Measurements from ENCODE around the gene PHLDA2.
"Not testable (repeated sequence)": the region's sequence is repeated elsewhere in the genome, so short reads cannot be mapped to it uniquely, and the experiment has no call there.

Gene PHLDA2

DNA sequence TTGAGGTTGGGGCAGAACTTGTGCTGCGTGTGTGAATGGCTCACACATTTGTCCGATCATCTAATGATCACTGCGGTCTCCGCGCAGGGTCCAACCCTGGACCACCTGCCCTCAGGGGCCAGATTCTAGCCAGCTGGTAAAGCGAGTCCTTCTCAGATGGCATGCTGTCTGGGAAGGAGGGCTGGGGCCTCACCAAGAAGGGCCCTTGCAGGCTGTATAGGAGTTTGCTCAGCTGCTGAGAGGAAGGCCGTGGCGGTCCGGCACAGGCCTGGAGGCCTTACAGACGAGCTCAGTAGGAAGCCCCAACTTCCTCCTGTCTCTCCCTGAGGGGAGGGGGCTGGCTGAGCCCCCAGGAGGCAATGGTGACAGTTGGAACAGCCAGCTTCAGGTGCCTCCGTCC, 13.7 kb downstream of the PHLDA2 start:
- no peak for DNase-seq (ENCODE audit: low read depth in 3 of 3, low spot score in 1 of 3)

DNA sequence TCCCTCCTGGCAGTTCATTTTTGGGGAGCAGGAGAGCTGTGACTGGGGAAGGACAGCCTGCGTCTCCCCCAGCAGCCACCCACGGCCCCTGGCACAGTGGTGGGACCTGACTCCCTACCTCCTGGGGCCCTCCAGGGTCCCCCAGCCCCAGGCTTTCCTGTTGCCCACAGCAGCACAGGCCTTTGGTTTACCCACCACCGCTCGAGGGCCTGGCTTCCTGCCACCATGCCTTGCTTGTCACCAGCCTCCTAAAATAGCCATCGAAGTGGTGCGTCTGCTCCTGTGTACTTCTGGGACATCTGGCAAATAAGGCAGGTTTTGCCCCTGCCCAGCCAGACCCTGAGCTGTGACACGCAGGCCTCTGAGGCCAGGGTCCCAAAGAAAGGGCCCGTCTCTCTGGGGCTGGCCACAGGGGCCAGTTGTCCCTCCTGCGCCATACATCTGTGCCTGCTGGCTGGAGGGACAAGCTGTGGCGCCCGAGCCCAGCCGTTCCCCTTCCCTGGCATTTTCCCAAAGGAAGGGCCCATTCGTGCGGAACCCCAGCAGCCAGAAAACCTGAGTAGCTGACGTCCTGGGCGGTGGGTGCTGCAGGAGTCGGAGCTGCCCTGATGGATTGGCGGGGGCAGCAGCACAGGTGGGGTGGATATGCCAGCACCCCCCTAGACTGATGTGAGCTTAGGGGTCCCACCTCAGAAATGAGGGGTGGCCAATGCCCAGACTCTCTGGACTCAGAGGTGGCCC, 14.6 kb downstream of the PHLDA2 start:
- no peak for DNase-seq (ENCODE audit: low read depth in 3 of 3, low spot score in 1 of 3)

DNA sequence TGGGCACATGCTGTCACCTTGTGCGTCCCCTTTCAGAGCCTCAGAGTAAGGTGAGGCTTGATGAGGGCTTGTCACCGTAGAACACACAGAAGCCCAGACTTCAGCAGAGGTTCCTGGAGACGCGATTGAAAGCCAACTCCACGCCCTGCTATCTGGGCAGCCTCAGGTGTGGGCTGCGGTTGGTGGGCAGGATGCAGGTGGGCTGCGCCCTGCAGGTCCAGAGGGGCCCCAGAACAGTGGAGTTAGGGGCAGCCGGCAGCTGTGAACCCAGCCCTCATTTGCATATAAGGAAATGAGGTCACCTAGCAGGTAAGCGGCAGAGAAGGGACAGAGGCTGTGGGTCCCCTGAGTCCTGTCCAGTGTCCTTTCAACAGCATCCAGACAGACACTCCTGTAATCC, 15.4 kb downstream of the PHLDA2 start:
- no peak for DNase-seq (ENCODE audit: low read depth in 3 of 3, low spot score in 1 of 3)

DNA sequence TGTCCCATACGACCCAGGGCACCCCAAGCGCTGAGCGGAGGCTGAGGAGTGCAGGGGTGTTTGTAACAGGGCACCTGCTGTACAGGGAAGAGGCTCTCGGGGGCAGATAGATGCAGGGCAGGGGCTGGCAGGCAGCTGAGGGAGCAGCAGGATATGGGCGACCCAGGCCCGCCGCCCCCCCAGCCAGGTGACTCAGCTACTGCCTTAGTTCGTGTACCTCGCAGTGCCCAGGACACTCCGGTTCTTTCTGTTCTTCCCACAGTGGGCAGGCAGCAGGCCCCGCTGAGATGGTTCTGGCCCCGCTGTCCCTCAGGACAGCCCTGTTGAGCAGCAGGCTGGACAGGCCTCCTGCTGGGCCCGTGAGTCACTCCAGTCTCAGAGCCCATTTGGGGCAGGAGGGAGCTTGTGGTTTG, 16.2 kb downstream of the PHLDA2 start:
- no peak for DNase-seq (ENCODE audit: low read depth in 3 of 3, low spot score in 1 of 3)

DNA sequence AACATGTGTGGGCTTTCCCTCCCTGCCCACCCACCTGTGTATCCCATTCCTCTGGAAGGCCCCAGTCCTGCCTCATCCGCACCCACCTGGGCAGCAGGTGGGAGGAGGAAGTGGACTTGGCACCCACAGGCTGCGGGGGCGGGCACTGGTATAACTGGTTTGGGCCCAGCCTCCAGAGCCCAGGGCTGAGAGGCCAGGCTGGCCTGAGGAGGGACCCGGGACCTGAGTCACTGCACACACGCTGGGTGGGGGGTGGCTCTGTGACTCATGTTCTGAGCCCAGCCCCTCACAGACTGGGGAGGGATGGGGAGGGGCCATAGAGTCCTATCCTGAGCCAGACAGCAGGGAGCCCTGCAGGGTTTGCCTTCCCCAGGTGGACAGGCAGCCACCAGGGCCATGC, 16.7 kb downstream of the PHLDA2 start:
- no peak for DNase-seq (ENCODE audit: low read depth in 3 of 3, low spot score in 1 of 3)

DNA sequence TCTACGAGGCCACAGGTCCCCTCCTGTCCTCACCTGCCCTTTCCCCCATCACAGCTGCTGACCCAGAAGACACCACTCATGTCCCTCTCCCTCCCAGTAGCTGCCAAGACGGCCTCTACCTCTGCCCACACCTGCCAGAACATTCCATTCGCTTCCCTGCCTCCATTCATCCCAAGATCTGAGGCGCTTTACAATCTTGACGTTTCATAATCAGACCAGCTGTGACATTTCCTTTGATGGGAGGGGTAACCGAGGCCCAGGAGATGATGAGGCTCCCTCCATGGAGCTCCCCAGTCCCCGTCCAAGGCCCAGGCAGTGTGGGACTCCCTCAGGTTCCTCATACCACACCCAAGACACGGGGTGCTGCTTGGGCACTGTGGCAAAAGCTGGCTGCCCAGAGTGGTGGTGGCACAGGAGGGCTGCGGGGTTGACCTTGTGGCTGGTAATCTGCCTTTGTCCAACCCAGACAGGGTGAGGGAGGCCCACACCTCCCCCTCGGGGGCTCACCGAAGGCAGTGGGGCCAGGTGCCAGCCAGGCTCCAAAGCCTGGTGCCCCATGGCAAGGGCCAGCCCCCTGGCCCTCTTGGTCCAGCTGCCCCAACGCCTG, 17.3 kb downstream of the PHLDA2 start:
- DNase-seq (ENCODE audit: low read depth in 3 of 3, low spot score in 1 of 3), result no peak

DNA sequence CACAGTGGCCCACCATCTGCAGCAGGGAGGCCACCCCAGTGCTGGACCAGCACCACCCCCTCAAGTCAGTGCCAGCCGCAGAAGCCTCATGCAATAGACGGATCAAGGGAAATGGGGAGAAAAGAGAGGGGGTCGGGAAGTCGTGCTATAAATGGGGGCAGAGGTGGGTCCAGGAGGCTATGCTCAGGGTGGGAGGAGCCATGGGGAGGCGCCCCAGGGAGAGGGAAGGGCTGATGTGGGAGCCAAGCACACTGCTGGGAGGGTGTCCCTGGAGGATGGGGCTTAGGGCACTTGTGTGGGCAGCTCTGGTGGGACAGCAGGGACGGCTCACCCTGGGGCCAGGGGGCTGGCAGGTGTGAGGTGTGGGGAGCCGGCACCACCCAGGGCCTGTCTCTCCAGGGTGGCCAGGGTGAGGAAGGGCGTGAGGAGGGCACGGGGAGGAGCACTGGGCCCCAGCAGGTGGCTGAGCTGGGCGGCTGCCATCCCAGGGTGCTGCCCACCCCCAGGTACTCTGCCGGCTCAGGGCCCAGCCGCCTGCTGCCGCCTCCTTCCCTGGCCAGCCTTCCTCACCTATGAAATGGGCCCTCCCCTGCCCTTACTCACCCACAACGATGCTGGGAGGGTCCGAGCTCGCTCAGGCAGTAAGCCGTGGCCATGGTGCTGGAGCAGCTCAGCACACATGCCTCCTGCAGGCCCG, 18.0 kb downstream of the PHLDA2 start:
- DNase-seq (ENCODE audit: low read depth in 3 of 3, low spot score in 1 of 3), result no peak

DNA sequence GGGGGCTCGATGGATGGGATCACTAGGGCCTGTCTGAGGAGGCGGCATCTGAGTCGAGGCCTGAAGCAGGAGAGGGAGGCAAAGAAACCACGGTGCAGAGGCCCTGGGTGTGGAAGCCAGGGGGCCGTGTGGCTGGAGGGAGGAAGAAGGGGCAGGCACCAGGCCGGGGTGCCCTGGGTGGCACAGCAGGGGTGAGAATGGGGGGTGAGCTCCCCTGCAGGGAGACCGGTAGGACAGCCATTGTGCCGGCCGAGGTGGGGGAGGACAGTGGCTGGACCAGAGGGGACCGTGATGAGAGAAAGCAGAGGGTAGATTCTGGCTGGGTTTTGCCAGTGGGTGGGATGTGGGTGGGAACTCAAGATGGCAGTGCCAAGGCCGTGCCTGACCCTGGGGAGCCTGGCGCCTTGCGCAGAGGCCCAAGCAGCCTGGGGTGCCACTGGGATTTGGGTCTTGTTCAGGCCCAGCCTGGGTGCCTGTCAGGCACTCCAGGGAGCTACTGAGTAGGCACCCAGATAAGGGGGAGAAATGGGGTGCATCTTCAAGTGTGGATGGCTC, 18.7 kb downstream of the PHLDA2 start:
- no peak for DNase-seq (ENCODE audit: low read depth in 3 of 3, low spot score in 1 of 3)

DNA sequence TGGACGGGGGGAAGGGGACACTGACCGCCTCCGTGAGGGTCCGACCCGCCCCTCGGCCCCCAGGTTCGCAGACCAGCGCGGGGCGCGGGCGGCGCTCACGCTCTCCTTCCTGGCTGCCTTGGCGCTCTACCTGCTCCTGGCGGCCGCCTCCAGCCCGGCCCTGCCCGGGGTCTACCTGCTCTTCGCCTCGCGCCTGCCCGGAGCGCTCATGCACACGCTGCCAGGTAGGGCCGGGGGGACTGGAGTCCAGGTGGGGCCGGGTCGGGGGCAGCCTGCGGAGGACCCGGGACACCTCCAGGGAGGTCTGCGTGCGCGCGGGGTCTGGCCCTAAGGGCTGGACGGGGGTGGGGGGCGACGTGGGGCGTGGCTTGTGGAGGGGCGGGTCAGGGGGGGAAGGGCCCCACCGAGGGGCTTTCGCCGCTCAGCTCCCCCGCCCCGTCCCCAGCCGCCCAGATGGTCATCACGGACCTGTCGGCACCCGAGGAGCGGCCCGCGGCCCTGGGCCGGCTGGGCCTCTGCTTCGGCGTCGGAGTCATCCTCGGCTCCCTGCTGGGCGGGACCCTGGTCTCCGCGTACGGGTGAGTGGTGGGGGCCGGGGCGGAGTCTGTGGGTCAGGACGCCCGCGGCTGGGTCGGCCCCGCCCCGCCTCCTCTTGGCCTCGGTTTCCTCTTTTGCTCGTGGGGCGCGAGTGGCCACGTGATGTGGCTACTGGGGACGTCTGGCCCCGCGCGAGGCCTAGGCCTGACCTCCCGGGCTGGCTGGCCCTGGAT, 19.9 kb downstream of the PHLDA2 start:
- no peak for DNase-seq (ENCODE audit: low read depth in 3 of 3, low spot score in 1 of 3)

DNA sequence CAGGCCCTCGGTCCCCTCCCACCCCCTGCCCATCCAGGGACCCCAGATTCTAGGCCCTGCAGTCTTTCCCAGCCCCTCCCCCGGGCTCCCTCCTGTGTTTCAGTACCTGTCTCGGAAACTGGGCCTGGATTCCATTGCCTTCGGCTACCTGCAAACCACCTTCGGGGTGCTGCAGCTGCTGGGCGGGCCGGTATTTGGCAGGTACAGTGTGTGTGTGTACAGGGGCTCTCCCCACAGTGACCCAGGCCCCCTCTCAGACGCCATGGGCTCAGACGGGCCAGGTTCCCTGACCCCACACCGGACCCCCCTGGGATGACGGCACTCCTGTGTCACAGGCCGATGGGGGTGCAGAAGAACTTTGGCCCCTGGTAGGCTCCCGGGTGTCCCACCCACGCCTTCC, 21.1 kb downstream of the PHLDA2 start:
- DNase-seq (ENCODE audit: low read depth in 3 of 3, low spot score in 1 of 3), result no peak

DNA sequence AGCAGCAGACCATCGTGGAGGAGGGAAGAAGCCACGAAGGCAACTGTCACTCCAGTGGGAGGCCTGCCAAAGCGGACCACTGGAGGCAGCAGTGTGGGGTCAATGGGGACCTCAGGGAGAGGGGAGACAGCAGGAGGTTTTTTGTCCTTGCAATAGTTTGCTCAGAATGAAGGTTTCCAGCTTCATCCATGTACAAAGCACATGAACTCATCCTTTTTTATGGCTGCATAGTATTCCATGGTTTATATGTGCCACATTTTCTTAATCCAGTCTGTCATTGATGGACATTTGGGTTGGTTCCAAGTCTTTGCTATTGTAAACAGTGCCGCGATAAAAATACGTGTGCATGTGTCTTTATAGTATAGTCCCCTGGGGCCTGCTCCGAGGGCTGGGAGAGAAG, 23.9 kb downstream of the PHLDA2 start:
- DNase-seq (ENCODE audit: low read depth in 3 of 3, low spot score in 1 of 3), result not testable (repeated sequence)

DNA sequence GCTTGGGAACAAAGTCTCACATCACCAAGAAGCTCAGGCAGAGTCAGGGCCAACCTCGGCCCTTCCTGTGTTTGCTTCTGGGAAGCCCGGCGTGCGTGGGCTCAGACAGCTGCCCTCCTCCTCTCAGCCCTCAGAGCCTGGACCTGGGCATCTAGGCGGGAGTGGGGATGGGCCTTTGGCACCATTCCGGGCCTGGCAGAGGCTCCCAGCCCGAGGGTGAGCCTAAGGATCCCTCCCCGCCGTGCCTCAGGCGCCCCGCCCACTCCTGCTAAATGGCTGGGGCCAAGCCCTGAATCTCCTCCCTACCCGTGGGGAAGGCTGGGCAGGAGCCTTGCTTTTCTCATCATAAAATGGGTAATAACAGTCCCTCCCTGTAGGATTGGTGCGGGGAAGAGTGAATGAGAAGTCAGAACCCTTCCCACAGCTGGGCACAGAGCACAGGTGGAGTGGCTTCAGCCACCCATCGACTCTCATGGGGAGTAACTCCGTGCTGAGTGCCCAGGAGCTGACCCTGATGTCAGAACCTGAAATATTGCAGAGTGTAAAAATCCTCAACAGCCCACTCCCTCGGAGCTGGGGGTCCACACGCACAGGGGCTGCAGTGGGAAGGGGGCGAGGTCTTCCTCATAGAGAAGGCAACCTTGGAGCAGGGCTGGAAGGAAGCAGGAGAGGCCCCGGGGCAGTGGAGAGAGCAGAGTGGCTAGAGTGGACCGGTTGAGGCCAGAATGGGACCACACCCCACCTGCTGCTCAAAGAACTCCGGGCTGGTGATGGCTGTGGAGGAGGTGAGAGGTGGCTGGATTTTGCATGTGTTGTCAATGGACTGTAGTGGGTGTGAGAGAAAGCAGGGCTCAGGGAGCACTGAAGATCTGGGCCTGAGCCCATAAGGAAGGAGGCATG, 24.8 kb downstream of the PHLDA2 start:
- DNase-seq (ENCODE audit: low read depth in 3 of 3, low spot score in 1 of 3), result no peak

DNA sequence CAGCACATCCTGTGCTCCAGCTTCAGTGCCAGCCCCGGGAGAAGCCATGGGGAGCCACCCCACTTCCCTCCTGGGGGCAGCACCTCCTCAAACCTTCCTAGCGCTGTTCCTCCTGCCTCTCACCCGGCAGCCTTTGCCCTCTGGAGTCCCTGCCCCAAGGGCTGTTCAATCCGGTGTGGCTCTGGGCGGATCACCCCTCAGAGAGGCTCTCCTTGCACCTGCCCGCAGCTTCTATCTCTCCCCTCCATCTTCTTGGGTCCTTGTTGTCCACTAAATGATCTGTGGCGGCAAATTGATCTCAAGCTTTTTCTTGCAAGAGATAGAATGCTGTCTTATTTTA, 25.6 kb downstream of the PHLDA2 start:
- DNase-seq (ENCODE audit: low read depth in 3 of 3, low spot score in 1 of 3), result no peak

DNA sequence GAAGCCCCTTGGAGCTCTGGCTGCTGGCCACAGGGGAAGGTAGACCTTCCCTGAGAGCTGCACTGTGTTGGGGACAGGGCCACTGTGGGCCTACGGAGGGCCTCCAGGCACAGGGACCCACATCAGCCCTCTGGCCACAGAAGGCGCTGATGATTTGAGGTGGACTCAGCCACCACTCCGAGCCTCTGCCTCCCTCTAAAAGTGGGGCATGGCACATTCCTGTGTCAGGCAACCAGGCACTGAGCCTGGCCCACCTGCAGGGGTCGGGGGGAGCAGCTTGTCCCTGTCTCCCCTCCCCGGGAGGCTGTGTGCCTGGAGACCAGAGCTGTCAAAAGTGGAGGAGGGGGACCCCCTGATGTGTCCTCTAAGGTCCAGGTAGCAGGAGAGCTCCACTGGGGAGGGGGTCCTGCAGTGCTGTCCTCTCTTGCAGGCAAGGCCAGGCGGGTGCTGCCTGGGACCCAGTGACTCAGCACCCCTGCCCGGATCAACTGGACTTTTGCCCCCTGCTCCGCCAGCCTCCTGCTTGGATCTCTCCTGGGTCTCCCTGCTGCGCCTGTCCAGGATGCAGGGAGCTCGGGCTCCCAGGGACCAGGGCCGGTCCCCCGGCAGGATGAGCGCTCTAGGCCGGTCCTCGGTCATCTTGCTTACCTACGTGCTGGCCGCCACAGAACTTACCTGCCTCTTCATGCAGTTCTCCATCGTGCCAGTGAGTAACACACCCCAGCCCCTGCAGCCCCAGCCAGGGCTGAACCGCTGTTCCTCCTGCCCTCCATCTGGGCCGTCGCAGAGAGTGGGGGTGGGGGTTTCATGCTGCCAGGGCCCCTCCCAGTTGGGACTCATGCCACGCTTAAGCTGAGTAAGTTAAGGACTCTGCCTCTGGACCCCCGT, 26.2 kb downstream of the PHLDA2 start:
- no peak for DNase-seq (ENCODE audit: low read depth in 3 of 3, low spot score in 1 of 3)

DNA sequence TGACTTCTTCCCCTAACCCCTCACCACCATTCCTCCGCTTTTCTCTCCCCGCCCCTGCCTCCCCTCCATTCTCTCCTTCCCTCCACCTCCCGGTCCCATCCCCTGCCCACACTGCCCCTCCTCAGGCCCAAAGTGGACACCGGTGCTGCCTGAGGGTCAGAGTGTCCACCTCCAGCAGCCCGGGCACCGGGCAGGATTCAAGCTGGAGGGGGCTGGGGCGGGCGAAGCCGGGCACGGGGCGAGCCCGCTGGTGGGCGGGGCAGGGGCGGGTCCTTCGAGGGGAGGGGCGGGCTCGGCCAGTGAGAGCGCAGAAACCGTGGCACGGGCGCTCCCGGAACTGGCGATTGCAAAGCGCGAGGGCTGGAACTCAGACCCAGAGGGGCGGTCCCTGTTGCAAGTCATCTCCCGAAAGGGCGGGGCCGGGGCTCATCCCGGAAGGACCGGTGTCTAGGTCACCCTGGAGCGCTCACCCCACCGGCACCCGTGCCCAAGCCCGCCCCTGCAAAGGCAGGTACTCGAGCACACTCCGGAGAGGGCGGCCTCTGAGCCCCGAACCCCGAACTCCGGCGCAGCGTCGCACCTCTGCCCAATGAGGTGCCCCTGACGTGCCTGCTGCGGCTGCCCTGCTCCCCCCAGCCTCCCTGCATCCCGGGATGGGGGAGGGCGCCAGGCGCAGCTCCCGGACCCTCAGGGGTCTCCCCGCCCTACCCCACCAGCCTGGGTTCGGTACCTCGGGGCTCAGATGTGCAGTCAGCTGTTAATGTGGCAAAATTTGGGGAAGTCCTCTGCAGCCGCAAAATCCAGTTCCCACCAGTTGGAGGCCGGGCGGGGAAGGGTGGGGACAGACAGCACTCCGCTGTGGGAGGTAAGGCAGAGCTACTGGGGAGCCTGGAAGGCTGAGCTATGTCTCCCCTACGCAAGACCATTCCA, 27.1 kb downstream of the PHLDA2 start:
- DNase-seq (ENCODE audit: low read depth in 3 of 3, low spot score in 1 of 3), result peak; percentile 73 to 78 (median 76)

DNA sequence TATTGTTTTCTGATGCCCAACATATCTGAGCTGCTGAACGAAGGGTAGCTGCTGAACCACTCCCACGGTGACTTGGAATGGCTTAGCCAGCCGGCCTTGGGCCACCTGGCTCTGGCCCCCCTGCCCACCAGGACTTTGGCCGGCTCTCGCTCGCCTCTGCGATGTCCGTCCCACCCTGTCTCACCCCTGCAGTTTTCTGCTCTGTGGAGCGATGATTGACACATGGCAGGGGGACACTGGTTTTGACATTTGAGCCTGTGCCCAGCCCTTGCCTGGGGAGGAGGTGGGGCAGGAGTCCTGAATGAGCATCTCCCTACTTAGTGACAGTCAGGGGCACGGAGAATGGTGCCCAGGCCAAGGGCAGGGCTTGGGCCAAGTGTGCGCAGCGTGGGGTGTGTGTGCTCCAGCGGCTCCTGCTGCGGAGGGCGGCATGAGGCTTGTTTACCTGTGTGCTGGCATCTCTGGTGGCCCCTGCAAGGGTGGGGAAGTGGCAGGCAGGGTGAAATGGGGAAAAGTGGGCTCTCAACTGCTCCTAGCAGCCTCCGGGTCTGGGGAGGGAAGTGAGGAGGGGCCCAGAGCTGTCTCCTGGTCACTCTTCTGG, 27.9 kb downstream of the PHLDA2 start:
- DNase-seq (ENCODE audit: low read depth in 3 of 3, low spot score in 1 of 3), result no peak

DNA sequence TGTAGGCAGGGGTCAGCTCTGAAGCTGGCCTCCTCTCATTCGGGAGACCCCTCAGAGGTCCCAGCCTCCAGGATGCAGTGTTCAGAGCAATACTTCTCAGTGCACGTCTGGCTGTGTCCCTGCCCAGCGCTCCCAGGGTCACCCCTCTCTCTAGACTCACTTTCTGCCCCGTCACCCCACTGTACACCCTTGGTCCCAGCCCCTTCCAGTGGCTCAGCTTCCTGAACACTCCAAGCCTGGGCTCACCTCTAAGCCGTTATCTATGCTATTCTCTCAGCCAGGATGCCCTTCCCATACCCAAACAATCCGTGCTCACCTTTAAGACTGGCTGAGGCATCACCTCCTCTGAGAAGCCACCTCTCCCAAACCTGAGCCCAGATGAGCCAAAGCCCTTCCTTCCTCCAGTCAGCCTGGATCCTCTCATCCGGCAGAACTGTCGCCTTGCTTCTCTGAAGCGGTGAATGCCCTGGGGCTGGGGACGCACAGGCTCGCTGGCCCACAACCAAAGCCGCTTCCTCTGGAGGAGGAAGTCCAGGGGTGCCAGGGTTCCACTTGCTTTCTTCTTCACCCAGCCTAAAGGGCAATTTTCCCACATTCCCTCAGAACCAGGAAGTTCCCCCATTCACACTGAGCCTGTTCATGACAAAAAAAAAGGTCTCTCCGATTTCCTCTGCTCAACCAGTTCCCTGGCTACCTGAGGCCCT, 30.0 kb downstream of the PHLDA2 start:
- DNase-seq (ENCODE audit: low read depth in 3 of 3, low spot score in 1 of 3), result no peak
